Stimulated activated CD4-positive, alpha-beta T cell treated with anti-CD3 and anti-CD28 coated beads, Interleukin-4, amount 100 ng/mL, for 1 hour (primary cell): ENCODE data around the gene ANXA8.
"Not testable (repeated sequence)": the region's sequence is repeated elsewhere in the genome, so short reads cannot be mapped to it uniquely, and the experiment has no call there.

Experiments used
- DNase-seq: peaks from one replicate; pipeline ENCODE4 v3.0.0-alpha.2; 2020

Gene ANXA8

GRCh38 chr10:47462577-47463358 lies 21.1 kb downstream of the ANXA8 start:
- not testable (repeated sequence) for DNase-seq

- not testable (repeated sequence) for DNase-seq
Observed at GRCh38 chr10:47461261-47461687, 22.6 kb downstream of the ANXA8 start.

- no peak for DNase-seq
Observed at GRCh38 chr10:47458466-47459154, 25.3 kb downstream of the ANXA8 start.

- DNase-seq: no peak
Observed at GRCh38 chr10:47457826-47458225, 26.1 kb downstream of the ANXA8 start.

- no peak for DNase-seq
Observed at GRCh38 chr10:47457528-47457820, 26.4 kb downstream of the ANXA8 start.

- DNase-seq: no peak
Observed at GRCh38 chr10:47456794-47457527, 27.0 kb downstream of the ANXA8 start.

- no peak for DNase-seq
Observed at GRCh38 chr10:47456079-47456785, 27.7 kb downstream of the ANXA8 start.

GRCh38 chr10:47455350-47456078 lies 28.4 kb downstream of the ANXA8 start:
- DNase-seq: not testable (repeated sequence)

GRCh38 chr10:47454780-47455058 lies 29.2 kb downstream of the ANXA8 start:
- no peak for DNase-seq

GRCh38 chr10:47454008-47454779 lies 29.7 kb downstream of the ANXA8 start:
- DNase-seq: no peak

GRCh38 chr10:47453141-47454007 lies 30.5 kb downstream of the ANXA8 start:
- no peak for DNase-seq

- no peak for DNase-seq
Observed at GRCh38 chr10:47452495-47453140, 31.3 kb downstream of the ANXA8 start.

- DNase-seq: no peak
Observed at GRCh38 chr10:47451998-47452494, 31.9 kb downstream of the ANXA8 start.

- DNase-seq: no peak
Observed at GRCh38 chr10:47451273-47451997, 32.5 kb downstream of the ANXA8 start.

GRCh38 chr10:47450442-47450841 lies 33.5 kb downstream of the ANXA8 start:
- DNase-seq: no peak

- DNase-seq: no peak
Observed at GRCh38 chr10:47449979-47450378, 33.9 kb downstream of the ANXA8 start.

GRCh38 chr10:47449102-47449978 lies 34.6 kb downstream of the ANXA8 start:
- no peak for DNase-seq

GRCh38 chr10:47447705-47448104 lies 36.2 kb downstream of the ANXA8 start:
- no peak for DNase-seq
